Endodermal cell (in vitro differentiated cells): Measurements from ENCODE around the gene OSBPL5. TPM values are rescaled to one million over a fixed set of nuclear protein-coding genes. Genes with fewer than 3 reads are reported as not detected.

ENCODE experiments used
- DNase-seq: peaks from one replicate; pipeline ENCODE4 v3.0.0-alpha.2; 2017
- H3K27ac ChIP-seq: 2 replicates; pipeline ENCODE4 v1.5.1; 2013; ENCODE audit warnings: mild to moderate bottlenecking, low read depth, low read length, moderate library complexity
- H3K27me3 ChIP-seq: 2 replicates; pipeline ENCODE4 v1.6.1; 2013; ENCODE audit warnings: mild to moderate bottlenecking, low read length, moderate library complexity; ENCODE audit not compliant: insufficient read depth, control insufficient read depth, poor library complexity, severe bottlenecking
- H3K36me3 ChIP-seq: 2 replicates; pipeline ENCODE4 v1.7.0; 2013; ENCODE audit warnings: mild to moderate bottlenecking, low read length, moderate library complexity; ENCODE audit not compliant: control insufficient read depth, insufficient read depth
- H3K4me1 ChIP-seq: one replicate; pipeline ENCODE4 v1.7.0; 2013; ENCODE audit warnings: low read length; ENCODE audit not compliant: control insufficient read depth, insufficient read depth
- H3K4me3 ChIP-seq: 2 replicates; pipeline ENCODE4 v1.5.1; 2013; ENCODE audit warnings: mild to moderate bottlenecking, low read length, moderate library complexity
- H3K9ac ChIP-seq: 2 replicates; pipeline ENCODE4 v1.6.1; 2013; ENCODE audit warnings: mild to moderate bottlenecking, low read length, moderate library complexity; ENCODE audit not compliant: poor library complexity, severe bottlenecking; ENCODE audit errors: extremely low read depth
- H3K9me3 ChIP-seq: 2 replicates; pipeline ENCODE4 v1.6.1; 2013; ENCODE audit warnings: mild to moderate bottlenecking, low read length, moderate library complexity; ENCODE audit not compliant: control insufficient read depth
- H3K27ac Mint-ChIP-seq: 2 replicates; pipeline ENCODE4 v1.8.0; 2020; ENCODE audit warnings: mixed read lengths
- H3K27me3 Mint-ChIP-seq: 2 replicates; pipeline ENCODE4 v1.8.0; 2021; ENCODE audit warnings: mild to moderate bottlenecking, mixed read lengths; ENCODE audit not compliant: insufficient read depth
- H3K36me3 Mint-ChIP-seq: 2 replicates; pipeline ENCODE4 v1.8.0; 2020; ENCODE audit warnings: low read depth, mixed read lengths
- H3K4me1 Mint-ChIP-seq: 2 replicates; pipeline ENCODE4 v1.8.0; 2020; ENCODE audit warnings: mixed read lengths
- H3K4me3 Mint-ChIP-seq: 2 replicates; pipeline ENCODE4 v1.8.0; 2020; ENCODE audit warnings: mild to moderate bottlenecking, moderate library complexity, mixed read lengths
- H3K9me3 Mint-ChIP-seq: 2 replicates; pipeline ENCODE4 v1.8.0; 2020; ENCODE audit warnings: mild to moderate bottlenecking, mixed read lengths
- WGBS, 2 experiments: methylation state at CpG; one replicate each; pipeline versions ENCODE4 v1.1.5 to v1.1.7; 2013; ENCODE audit warnings: missing lambda C conversion rate in 2 of 2, mixed read lengths in 1 of 2; ENCODE audit not compliant: insufficient coverage in 1 of 2, insufficient read length in 1 of 2; 5-methylcytosine and 5-hydroxymethylcytosine counted together
- total RNA-seq, 2 donors: library from RNA; stranded (reverse); fragmentation: NEBNext Ultra II Directional in 1 of 2; extraction: Animal tissue kit (Norgen Biotek cat#: 25700) in 1 of 2; gene quantifications; 2 replicates in 1 of 2; 3 replicates in 1 of 2; pipeline ENCODE4 v1.2.1, GENCODE V29; 2021
- TF ChIP-seq, protein P1 (sequence below): fragments of 200-600 bp; sonication (generic); conservative IDR thresholded peaks from 2 replicates; pipeline ENCODE4 v1.5.0; 2021; ENCODE audit warnings: antibody characterized with exemption, mild to moderate bottlenecking

OSBPL5 gene
- total RNA-seq, 2 donors from 2014 or later = 1.2 to 4.8 TPM

DNA sequence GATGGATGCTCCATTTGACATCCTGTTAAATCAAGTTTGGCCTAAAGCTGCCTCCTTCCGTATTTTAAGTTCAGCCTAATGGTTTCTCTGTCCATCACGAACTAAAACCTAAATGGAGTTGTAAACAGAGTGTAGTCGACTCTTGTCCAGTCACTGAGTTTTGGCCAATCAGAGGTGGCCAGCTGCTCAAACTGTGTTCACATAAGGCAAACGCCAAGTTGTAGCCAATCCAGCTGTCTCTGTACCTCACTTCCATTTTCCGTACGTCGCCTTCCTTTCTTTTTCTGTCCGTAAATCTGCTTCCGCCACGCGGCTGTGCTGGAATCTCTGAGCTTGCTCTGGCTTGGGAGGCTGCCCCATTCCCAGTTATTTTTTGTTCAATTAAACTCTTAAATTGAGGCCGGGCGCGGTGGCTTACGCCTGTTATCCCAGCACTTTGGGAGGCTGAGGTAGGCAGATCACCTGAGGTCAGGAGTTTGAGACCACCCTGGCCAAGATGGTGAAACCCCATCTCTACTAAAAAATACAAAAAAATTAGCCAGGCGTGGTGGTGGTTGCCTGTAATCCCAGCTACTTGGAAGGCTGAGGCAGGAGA, 87.2 kb downstream of the OSBPL5 start:
- Histone ChIP-seq H3K9ac (no peak overlapping the region), H3K4me1 (no peaks in the 10 kb centered on the region), H3K27ac (no peak overlapping the region), H3K36me3 (no peaks in the 10 kb centered on the region), H3K4me3 (no peak overlapping the region), H3K9me3 (no peaks in the 10 kb centered on the region), H3K27me3 (no peaks in the 10 kb centered on the region)
- Mint-ChIP-seq H3K9me3 (no peaks in the 10 kb centered on the region), H3K4me1 (no peaks in the 10 kb centered on the region), H3K4me3 (no peak overlapping the region), H3K36me3 (no peaks in the 10 kb centered on the region), H3K27me3 (peaks cover 2% of the 10 kb centered on the region), H3K27ac (no peak overlapping the region)
- TF ChIP-seq, protein P1, sequence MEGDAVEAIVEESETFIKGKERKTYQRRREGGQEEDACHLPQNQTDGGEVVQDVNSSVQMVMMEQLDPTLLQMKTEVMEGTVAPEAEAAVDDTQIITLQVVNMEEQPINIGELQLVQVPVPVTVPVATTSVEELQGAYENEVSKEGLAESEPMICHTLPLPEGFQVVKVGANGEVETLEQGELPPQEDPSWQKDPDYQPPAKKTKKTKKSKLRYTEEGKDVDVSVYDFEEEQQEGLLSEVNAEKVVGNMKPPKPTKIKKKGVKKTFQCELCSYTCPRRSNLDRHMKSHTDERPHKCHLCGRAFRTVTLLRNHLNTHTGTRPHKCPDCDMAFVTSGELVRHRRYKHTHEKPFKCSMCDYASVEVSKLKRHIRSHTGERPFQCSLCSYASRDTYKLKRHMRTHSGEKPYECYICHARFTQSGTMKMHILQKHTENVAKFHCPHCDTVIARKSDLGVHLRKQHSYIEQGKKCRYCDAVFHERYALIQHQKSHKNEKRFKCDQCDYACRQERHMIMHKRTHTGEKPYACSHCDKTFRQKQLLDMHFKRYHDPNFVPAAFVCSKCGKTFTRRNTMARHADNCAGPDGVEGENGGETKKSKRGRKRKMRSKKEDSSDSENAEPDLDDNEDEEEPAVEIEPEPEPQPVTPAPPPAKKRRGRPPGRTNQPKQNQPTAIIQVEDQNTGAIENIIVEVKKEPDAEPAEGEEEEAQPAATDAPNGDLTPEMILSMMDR = no peak
- 86 to 89% methylated on average over 14 to 16 of the region's 16 CpGs for WGBS, 2 experiments
- DNase-seq = no peak

DNA sequence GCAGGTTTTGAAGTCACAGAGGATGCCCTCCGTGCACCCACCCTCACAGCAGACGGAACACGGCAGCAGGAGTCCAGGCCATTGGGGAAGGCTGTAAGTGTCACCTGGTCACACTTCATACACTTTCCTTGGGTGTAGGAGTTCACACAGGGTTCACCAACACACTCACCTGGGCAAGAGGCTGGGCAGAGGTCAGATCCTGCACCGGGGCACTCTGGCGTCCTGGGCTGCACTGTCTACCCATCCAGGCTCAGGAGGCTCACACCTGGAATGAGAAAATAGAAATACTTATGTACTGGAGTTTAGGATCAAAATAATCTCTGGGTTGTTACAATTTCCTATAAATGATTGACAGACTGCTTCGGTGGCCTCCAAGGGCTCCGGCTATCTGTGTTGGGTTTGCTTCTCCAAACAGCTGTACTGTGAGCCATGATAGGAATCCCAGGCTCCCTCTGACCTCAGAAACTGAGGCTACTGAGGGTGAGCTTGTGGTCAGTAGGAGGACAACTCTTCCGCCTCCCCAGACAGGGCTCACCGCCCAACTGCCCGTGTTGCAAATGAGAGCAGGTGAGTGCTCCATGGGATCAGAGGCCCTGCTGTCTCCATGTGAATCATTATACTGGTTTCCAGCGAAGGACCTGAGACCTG, 87.8 kb downstream of the OSBPL5 start:
- TF ChIP-seq, protein P1 = no peak
- Mint-ChIP-seq H3K36me3 (no peaks in the 10 kb centered on the region), H3K9me3 (no peaks in the 10 kb centered on the region), H3K4me1 (no peaks in the 10 kb centered on the region), H3K4me3 (no peak overlapping the region), H3K27ac (no peak overlapping the region), H3K27me3 (peaks cover 2% of the 10 kb centered on the region)
- no peak for DNase-seq
- 80 to 87% methylated on average over 7 to 11 of the region's 11 CpGs for WGBS, 2 experiments
- Histone ChIP-seq H3K4me1 (no peaks in the 10 kb centered on the region), H3K36me3 (no peaks in the 10 kb centered on the region), H3K9ac (no peak overlapping the region), H3K4me3 (no peak overlapping the region), H3K27ac (no peak overlapping the region), H3K9me3 (no peaks in the 10 kb centered on the region), H3K27me3 (no peaks in the 10 kb centered on the region)

DNA sequence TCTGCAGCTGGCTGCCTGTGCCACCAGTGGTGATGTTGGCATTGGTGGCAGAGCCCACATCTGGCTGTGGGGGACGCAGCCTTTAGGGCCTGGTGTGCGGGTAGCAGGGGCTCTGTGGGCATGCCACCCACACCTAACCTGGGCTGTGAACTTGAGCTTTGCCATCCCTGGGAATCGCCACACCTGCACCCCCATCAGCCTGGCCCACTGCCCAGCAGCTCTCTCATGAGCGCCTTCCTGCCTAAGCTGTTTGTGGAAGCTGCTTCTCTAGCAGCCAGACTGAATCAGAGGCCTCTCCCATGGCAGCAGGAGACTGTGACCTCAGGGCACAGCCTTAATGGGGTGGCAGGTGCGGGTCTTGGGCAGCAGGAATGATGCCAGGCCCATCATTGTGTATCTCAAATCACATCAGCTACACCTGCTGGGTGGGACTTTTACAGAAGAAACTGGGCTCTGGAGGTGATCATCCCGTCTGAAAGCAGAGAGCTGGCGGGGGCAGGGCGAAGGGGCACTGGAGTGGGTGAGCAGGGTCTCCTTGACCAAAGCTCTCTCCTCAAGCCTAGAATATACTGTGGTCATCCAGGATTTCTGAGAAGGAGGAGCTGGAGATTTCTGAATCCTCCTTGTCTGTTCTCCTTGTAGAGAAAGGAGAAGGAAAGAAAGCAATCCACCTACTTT, 90.1 kb downstream of the OSBPL5 start:
- Mint-ChIP-seq H3K4me3 (no peak overlapping the region), H3K27ac (no peak overlapping the region), H3K4me1 (no peaks in the 10 kb centered on the region), H3K27me3 (peaks cover 2% of the 10 kb centered on the region), H3K9me3 (no peaks in the 10 kb centered on the region), H3K36me3 (no peaks in the 10 kb centered on the region)
- Histone ChIP-seq H3K36me3 (no peaks in the 10 kb centered on the region), H3K9ac (no peak overlapping the region), H3K27ac (no peak overlapping the region), H3K4me3 (no peak overlapping the region), H3K9me3 (no peaks in the 10 kb centered on the region), H3K27me3 (no peaks in the 10 kb centered on the region), H3K4me1 (no peaks in the 10 kb centered on the region)
- TF ChIP-seq, protein P1 = no peak
- DNase-seq = no peak
- 53 to 71% methylated on average over 3 to 8 of the region's 8 CpGs for WGBS, 2 experiments
